Osteocyte (in vitro differentiated cells): ENCODE results near the gene SPACA5B. TPM values are rescaled to one million over a fixed set of nuclear protein-coding genes. Genes with fewer than 3 reads are reported as not detected.
"Not testable (repeated sequence)": the region's sequence is repeated elsewhere in the genome, so short reads cannot be mapped to it uniquely, and the experiment has no call there.

Source experiments
- DNase-seq: peaks from one replicate; pipeline ENCODE4 v3.0.0; 2021; ENCODE audit warnings: mixed read lengths; ENCODE audit not compliant: unreplicated experiment; ENCODE audit errors: extremely low spot score
- H3K27ac Mint-ChIP-seq: one replicate; pipeline ENCODE4 v1.8.0; 2021; ENCODE audit warnings: mild to moderate bottlenecking, mixed read lengths; ENCODE audit not compliant: unreplicated experiment
- H3K27me3 Mint-ChIP-seq: one replicate; pipeline ENCODE4 v1.8.0; 2021; ENCODE audit warnings: mixed read lengths; ENCODE audit not compliant: unreplicated experiment
- H3K36me3 Mint-ChIP-seq: one replicate; pipeline ENCODE4 v1.8.0; 2021; ENCODE audit warnings: mixed read lengths; ENCODE audit not compliant: unreplicated experiment
- H3K4me1 Mint-ChIP-seq: one replicate; pipeline ENCODE4 v1.8.0; 2021; ENCODE audit warnings: mixed read lengths; ENCODE audit not compliant: unreplicated experiment
- H3K4me3 Mint-ChIP-seq: one replicate; pipeline ENCODE4 v1.8.0; 2021; ENCODE audit warnings: mild to moderate bottlenecking, moderate library complexity, mixed read lengths; ENCODE audit not compliant: unreplicated experiment
- H3K9me3 Mint-ChIP-seq: one replicate; pipeline ENCODE4 v1.8.0; 2021; ENCODE audit warnings: mixed read lengths; ENCODE audit not compliant: unreplicated experiment
- CTCF ChIP-seq: fragments of 200-600 bp; sonication (generic); IDR thresholded peaks from 2 replicates; pipeline ENCODE4 v1.5.0; 2021; ENCODE audit warnings: antibody characterized with exemption, mild to moderate bottlenecking, moderate library complexity
- total RNA-seq: library from RNA; stranded (reverse); gene quantifications from 2 replicates; pipeline ENCODE4 v1.2.1, GENCODE V29; 2021

SPACA5B gene
- total RNA-seq, 1 donor from 2014 or later: not detected

- Mint-ChIP-seq H3K27ac (no peak overlapping the region), H3K4me1 (no peaks in the 10 kb centered on the region), H3K36me3 (no peaks in the 10 kb centered on the region), H3K4me3 (no peak overlapping the region), H3K9me3 (peaks cover 11% of the 10 kb centered on the region), H3K27me3 (no peaks in the 10 kb centered on the region)
- no peak for DNase-seq
- TF ChIP-seq CTCF: no peak
Measured at GRCh38 chrX:48153769-48154168, 23.3 kb downstream of the SPACA5B start.

DNA sequence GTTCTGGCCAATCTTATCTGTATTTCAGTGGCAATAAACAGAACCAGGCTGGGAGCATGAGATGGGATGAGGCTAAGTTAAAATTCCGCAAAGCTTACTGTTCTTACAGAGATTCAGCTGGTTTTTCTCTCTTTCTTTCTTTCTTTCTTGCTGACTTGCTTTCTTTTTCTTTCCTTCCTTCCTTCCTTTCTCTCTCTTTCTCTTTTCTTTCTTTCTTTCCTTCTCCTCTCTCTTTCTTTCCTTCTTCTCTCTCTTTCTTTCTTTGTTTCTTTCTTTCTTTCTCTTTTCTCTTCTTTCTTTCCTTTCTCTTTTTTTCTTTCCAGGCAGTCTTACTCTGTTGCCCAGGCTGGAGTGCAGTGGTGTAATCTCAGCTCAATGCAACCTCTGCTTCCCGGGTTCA is 24.4 kb downstream of the SPACA5B start:
- DNase-seq: no peak
- no peak overlapping the region for H3K4me3 Mint-ChIP-seq
- H3K36me3 Mint-ChIP-seq: no peaks in the 10 kb centered on the region
- no peaks in the 10 kb centered on the region for H3K4me1 Mint-ChIP-seq
- H3K27me3 Mint-ChIP-seq: no peaks in the 10 kb centered on the region
- no peak for TF ChIP-seq CTCF
- peaks cover 9% of the 10 kb centered on the region for H3K9me3 Mint-ChIP-seq
- no peak overlapping the region for H3K27ac Mint-ChIP-seq

DNA sequence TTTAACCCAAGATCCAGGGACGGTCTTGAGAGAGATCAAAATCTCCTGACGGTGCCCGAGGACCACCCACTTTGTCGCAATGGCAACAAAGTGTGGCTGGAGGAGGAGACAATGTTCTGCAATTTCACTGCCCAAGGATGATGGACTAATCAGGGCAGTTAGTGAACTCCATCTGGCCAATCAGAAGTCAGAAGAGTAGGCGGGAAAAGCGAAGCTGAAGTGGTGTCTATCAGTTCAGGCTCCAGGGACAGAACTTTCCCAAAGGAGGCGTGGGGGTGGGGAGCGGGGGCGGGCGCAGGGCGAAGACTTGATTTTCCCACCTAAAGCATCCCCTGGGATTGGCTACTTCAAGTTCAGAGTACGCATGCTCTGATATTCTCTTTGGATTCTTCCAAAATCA is 25.6 kb downstream of the SPACA5B start:
- H3K27me3 Mint-ChIP-seq: no peaks in the 10 kb centered on the region
- no peak for DNase-seq
- no peaks in the 10 kb centered on the region for H3K36me3 Mint-ChIP-seq
- no peak overlapping the region for H3K4me3 Mint-ChIP-seq
- no peak overlapping the region for H3K27ac Mint-ChIP-seq
- no peak for TF ChIP-seq CTCF
- peaks cover 8% of the 10 kb centered on the region for H3K9me3 Mint-ChIP-seq
- no peaks in the 10 kb centered on the region for H3K4me1 Mint-ChIP-seq

DNA sequence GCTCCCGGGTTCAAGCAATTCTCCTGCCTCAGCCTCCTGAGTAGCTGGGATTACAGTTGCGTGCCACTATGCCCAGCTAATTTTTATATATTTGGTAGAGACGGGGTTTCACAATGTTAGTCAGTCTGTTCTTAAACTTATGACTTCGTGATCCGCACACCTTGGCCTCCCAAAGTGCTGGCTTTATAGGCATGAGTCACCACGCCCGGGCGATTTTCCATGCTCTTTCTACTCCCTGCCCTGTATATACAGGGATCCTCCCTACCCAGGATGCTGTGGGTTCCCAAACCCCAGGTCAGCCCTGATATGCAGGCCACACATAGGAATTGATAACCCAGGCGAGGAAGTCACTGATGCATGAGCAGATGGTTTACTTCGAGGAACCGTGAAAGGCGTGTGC is 34.8 kb downstream of the SPACA5B start:
- no peak for DNase-seq
- H3K27ac Mint-ChIP-seq: no peak overlapping the region
- H3K4me3 Mint-ChIP-seq: no peak overlapping the region
- H3K9me3 Mint-ChIP-seq: peaks cover 3% of the 10 kb centered on the region
- no peaks in the 10 kb centered on the region for H3K36me3 Mint-ChIP-seq
- no peaks in the 10 kb centered on the region for H3K4me1 Mint-ChIP-seq
- no peak for TF ChIP-seq CTCF
- H3K27me3 Mint-ChIP-seq: no peaks in the 10 kb centered on the region

- H3K9me3 Mint-ChIP-seq, H3K4me1 Mint-ChIP-seq, H3K27me3 Mint-ChIP-seq, H3K27ac Mint-ChIP-seq, H3K36me3 Mint-ChIP-seq, H3K4me3 Mint-ChIP-seq, DNase-seq: not testable (repeated sequence)
Measured at GRCh38 chrX:48166322-48166721, 35.9 kb downstream of the SPACA5B start.

DNA sequence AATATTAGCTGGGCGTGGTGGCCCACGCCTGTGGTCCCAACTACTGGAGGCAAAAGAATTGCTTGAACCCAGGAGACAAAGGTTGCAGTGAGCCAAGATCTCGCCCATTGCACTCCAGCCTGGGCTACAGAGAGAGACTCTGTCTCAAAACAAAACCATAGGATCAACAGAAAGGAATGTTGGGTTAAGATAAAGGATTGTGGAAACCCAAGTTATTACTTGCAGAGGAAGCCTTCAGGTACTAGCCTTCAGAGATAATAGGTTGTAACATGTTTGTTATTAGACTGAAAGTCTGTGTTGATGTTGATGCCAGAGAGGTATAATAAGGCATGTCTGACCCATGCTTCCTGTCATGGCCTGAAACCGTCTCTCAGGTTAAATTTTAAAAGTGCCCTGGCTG is 49.3 kb downstream of the SPACA5B start:
- TF ChIP-seq CTCF: no peak
- Mint-ChIP-seq H3K27ac (no peak overlapping the region), H3K36me3 (no peaks in the 10 kb centered on the region), H3K27me3 (no peaks in the 10 kb centered on the region), H3K4me3 (no peak overlapping the region), H3K9me3 (no peaks in the 10 kb centered on the region), H3K4me1 (no peaks in the 10 kb centered on the region)
- no peak for DNase-seq
